NB4 (cell line): ENCODE measurements around the gene PSTK.

Experiments
- MAX ChIP-seq: IDR thresholded peaks from 2 replicates; pipeline ENCODE4 v1.6.1; 2011; ENCODE audit warnings: low read depth, low read length
- MYC ChIP-seq: IDR thresholded peaks from 2 replicates; pipeline ENCODE4 v1.6.1; 2011; ENCODE audit warnings: low read depth, low read length
- POLR2A ChIP-seq: IDR thresholded peaks from 2 replicates; pipeline ENCODE4 v1.6.1; 2011; ENCODE audit warnings: mild to moderate bottlenecking; ENCODE audit not compliant: insufficient read length; ENCODE audit errors: extremely low read depth
- TF ChIP-seq, protein P1 (sequence below): IDR thresholded peaks from one replicate; pipeline ENCODE4 v1.5.1; 2012; ENCODE audit warnings: low read depth, low read length

GRCh38 chr10:123039632-123039930 lies 59.4 kb downstream of the PSTK start:
- TF ChIP-seq, protein P1, sequence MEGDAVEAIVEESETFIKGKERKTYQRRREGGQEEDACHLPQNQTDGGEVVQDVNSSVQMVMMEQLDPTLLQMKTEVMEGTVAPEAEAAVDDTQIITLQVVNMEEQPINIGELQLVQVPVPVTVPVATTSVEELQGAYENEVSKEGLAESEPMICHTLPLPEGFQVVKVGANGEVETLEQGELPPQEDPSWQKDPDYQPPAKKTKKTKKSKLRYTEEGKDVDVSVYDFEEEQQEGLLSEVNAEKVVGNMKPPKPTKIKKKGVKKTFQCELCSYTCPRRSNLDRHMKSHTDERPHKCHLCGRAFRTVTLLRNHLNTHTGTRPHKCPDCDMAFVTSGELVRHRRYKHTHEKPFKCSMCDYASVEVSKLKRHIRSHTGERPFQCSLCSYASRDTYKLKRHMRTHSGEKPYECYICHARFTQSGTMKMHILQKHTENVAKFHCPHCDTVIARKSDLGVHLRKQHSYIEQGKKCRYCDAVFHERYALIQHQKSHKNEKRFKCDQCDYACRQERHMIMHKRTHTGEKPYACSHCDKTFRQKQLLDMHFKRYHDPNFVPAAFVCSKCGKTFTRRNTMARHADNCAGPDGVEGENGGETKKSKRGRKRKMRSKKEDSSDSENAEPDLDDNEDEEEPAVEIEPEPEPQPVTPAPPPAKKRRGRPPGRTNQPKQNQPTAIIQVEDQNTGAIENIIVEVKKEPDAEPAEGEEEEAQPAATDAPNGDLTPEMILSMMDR, result no peak
- TF ChIP-seq POLR2A, result no peak
- TF ChIP-seq MAX, result no peak
- no peak for TF ChIP-seq MYC
